Activated T-cell treated with anti-CD3 and anti-CD28 coated beads, Interleukin-2, amount 50 U/mL, for 48 hours (primary cell): ENCODE data around the gene DLX1.
"Not testable (repeated sequence)": the region's sequence is repeated elsewhere in the genome, so short reads cannot be mapped to it uniquely, and the experiment has no call there.

Source experiments
- DNase-seq, 2 experiments: peaks; one replicate each; pipeline ENCODE4 v3.0.0-alpha.2; 2020

The DLX1 gene

GRCh38 chr2:172066394-172066886 lies 18.9 kb upstream of the DLX1 start:
- no peak for DNase-seq

GRCh38 chr2:172067905-172068304 lies 17.4 kb upstream of the DLX1 start:
- DNase-seq = not testable (repeated sequence)

GRCh38 chr2:172070936-172071335 lies 14.4 kb upstream of the DLX1 start:
- no peak for DNase-seq

GRCh38 chr2:172072303-172072702 lies 13.0 kb upstream of the DLX1 start:
- DNase-seq = no peak

GRCh38 chr2:172072706-172073105 lies 12.6 kb upstream of the DLX1 start:
- no peak for DNase-seq

- no peak for DNase-seq
Observed at GRCh38 chr2:172073518-172073917, 11.8 kb upstream of the DLX1 start.

GRCh38 chr2:172074254-172074653 lies 11.1 kb upstream of the DLX1 start:
- no peak for DNase-seq

- DNase-seq = no peak
Observed at GRCh38 chr2:172079416-172079815, 5.9 kb upstream of the DLX1 start.

GRCh38 chr2:172079838-172080640 lies 5.3 kb upstream of the DLX1 start:
- no peak for DNase-seq

GRCh38 chr2:172080641-172081220 lies 4.6 kb upstream of the DLX1 start:
- DNase-seq = no peak

GRCh38 chr2:172081221-172082022 lies 3.9 kb upstream of the DLX1 start:
- DNase-seq = peak; percentile 29

- peak in 1 of 2 experiments; percentile 22 for DNase-seq
Observed at GRCh38 chr2:172082105-172082943, 3.0 kb upstream of the DLX1 start.

- peak; percentile 32 to 42 for DNase-seq
Observed at GRCh38 chr2:172082944-172083627, 2.2 kb upstream of the DLX1 start.

- DNase-seq = peak in 1 of 2 experiments; percentile 43
Observed at GRCh38 chr2:172083628-172084394, 1.5 kb upstream of the DLX1 start.

- DNase-seq = peak in 1 of 2 experiments; percentile 50
Observed at GRCh38 chr2:172084395-172084644, 987 bp upstream of the DLX1 start.

GRCh38 chr2:172084645-172085459 lies 455 bp upstream of the DLX1 start:
- peak; percentile 68 to 75 for DNase-seq

GRCh38 chr2:172086241-172087206 lies 1.2 kb downstream of the DLX1 start:
- DNase-seq = peak; percentile 73 to 75

GRCh38 chr2:172087207-172087779 lies 2.0 kb downstream of the DLX1 start:
- DNase-seq = peak in 1 of 2 experiments; percentile 25

GRCh38 chr2:172087780-172088244 lies 2.5 kb downstream of the DLX1 start:
- peak; percentile 33 to 40 for DNase-seq
